Naive B cell (primary cell): Measurements from ENCODE around the gene KCNQ5. TPM values are rescaled to one million over a fixed set of nuclear protein-coding genes. Genes with fewer than 3 reads are reported as not detected.

Source experiments
- ATAC-seq, 2 donors: fragments of 150-1000 bp; cut with Tn5 transposase; 2 replicates each; pipeline ENCODE4 v1.10.0; 2021; ENCODE audit warnings: low read depth in 2 of 2, mild to moderate bottlenecking in 2 of 2, moderate library complexity in 2 of 2
- DNase-seq: peaks from one replicate; pipeline ENCODE4 v3.0.0; 2022
- H3K27ac Mint-ChIP-seq, 6 donors: one replicate each; pipeline ENCODE4 v1.8.0; 2020 to 2022; ENCODE audit warnings: mild to moderate bottlenecking in 6 of 6, mixed read lengths in 6 of 6, moderate library complexity in 5 of 6, inconsistent platforms in 2 of 6
- H3K27me3 Mint-ChIP-seq, 3 donors: one replicate each; pipeline ENCODE4 v1.8.0; 2021 to 2022; ENCODE audit warnings: mixed read lengths in 3 of 3, mild to moderate bottlenecking in 1 of 3
- H3K36me3 Mint-ChIP-seq, 2 donors: one replicate each; pipeline ENCODE4 v1.8.0; 2020 to 2022; ENCODE audit warnings: mixed read lengths in 2 of 2, inconsistent platforms in 1 of 2, mild to moderate bottlenecking in 1 of 2
- H3K4me1 Mint-ChIP-seq, 3 donors: one replicate each; pipeline ENCODE4 v1.8.0; 2020 to 2022; ENCODE audit warnings: mixed read lengths in 3 of 3, inconsistent platforms in 1 of 3, mild to moderate bottlenecking in 1 of 3, moderate library complexity in 1 of 3
- H3K4me3 Mint-ChIP-seq, 8 donors: one replicate each; pipeline ENCODE4 v1.8.0; 2020 to 2022; ENCODE audit warnings: mild to moderate bottlenecking in 8 of 8, mixed read lengths in 8 of 8, moderate library complexity in 8 of 8, inconsistent platforms in 2 of 8
- H3K9me3 Mint-ChIP-seq, 7 donors: one replicate each; pipeline ENCODE4 v1.8.0; 2020 to 2022; ENCODE audit warnings: mixed read lengths in 7 of 7, mild to moderate bottlenecking in 5 of 7, inconsistent platforms in 2 of 7, moderate library complexity in 1 of 7
- polyA plus RNA-seq, 6 donors: library from polyadenylated mRNA; unstranded; fragments of 300-500 nt; fragmentation: Illumina TruSeq; gene quantifications; one replicate each; pipeline ENCODE4 v1.2.3, GENCODE V29; 2021; ENCODE audit warnings: low read depth in 6 of 6

KCNQ5 gene
- polyA plus RNA-seq, 6 donors from 2014 or later, result 0.29 to 7.1 (median 4.9) TPM

GRCh38 chr6:72742001-72742673 lies 120.3 kb downstream of the KCNQ5 start:
- Mint-ChIP-seq H3K27me3 (no peaks in the 10 kb centered on the region), H3K4me1 (peaks cover 43 to 52% (median 47%) of the 10 kb centered on the region in 3 donors), H3K9me3 (no peaks in the 10 kb centered on the region), H3K36me3 (peaks cover 0 to 3% of the 10 kb centered on the region in 2 donors), H3K4me3 (no peak overlapping the region), H3K27ac (no peak overlapping the region)
- DNase-seq, result no peak
- ATAC-seq, result no peak

GRCh38 chr6:72746276-72746675 lies 124.4 kb downstream of the KCNQ5 start:
- H3K9me3 Mint-ChIP-seq, result no peaks in the 10 kb centered on the region
- no peak overlapping the region for H3K27ac Mint-ChIP-seq
- H3K4me1 Mint-ChIP-seq, result peaks cover 14 to 24% (median 17%) of the 10 kb centered on the region in 3 donors
- ATAC-seq (no peak), DNase-seq (no peak)
- no peaks in the 10 kb centered on the region for H3K27me3 Mint-ChIP-seq
- no peaks in the 10 kb centered on the region for H3K36me3 Mint-ChIP-seq
- H3K4me3 Mint-ChIP-seq, result peak overlapping the region in 1 of 8 donors; percentile 3

- H3K36me3 Mint-ChIP-seq, result no peaks in the 10 kb centered on the region
- ATAC-seq (peak in 1 of 2 donors; percentile 25), DNase-seq (no peak)
- no peak overlapping the region for H3K4me3 Mint-ChIP-seq
- peak overlapping the region in 2 of 6 donors; percentile 11 to 59 for H3K27ac Mint-ChIP-seq
- H3K9me3 Mint-ChIP-seq, result no peaks in the 10 kb centered on the region
- peaks cover 7 to 16% (median 8%) of the 10 kb centered on the region in 3 donors for H3K4me1 Mint-ChIP-seq
- no peaks in the 10 kb centered on the region for H3K27me3 Mint-ChIP-seq
Measured at GRCh38 chr6:72748759-72749158, 126.9 kb downstream of the KCNQ5 start.

- Mint-ChIP-seq H3K27ac (peak overlapping the region in 1 of 6 donors; percentile 23), H3K9me3 (peaks cover 0 to 3% (median 0%) of the 10 kb centered on the region in 7 donors), H3K27me3 (no peaks in the 10 kb centered on the region), H3K4me1 (peaks cover 11 to 44% (median 12%) of the 10 kb centered on the region in 3 donors), H3K4me3 (no peak overlapping the region), H3K36me3 (peaks cover 0 to 5% of the 10 kb centered on the region in 2 donors)
- ATAC-seq (no peak), DNase-seq (no peak)
Measured at GRCh38 chr6:72755752-72756151, 133.9 kb downstream of the KCNQ5 start.

GRCh38 chr6:72757048-72757447 lies 135.2 kb downstream of the KCNQ5 start:
- Mint-ChIP-seq H3K9me3 (peaks cover 0 to 3% (median 0%) of the 10 kb centered on the region in 7 donors), H3K4me3 (no peak overlapping the region), H3K36me3 (peaks cover 0 to 5% of the 10 kb centered on the region in 2 donors), H3K4me1 (peaks cover 9 to 41% (median 11%) of the 10 kb centered on the region in 3 donors), H3K27ac (no peak overlapping the region), H3K27me3 (no peaks in the 10 kb centered on the region)
- ATAC-seq (no peak), DNase-seq (no peak)

- H3K9me3 Mint-ChIP-seq, result peaks cover 0 to 3% (median 0%) of the 10 kb centered on the region in 7 donors
- no peak overlapping the region for H3K4me3 Mint-ChIP-seq
- no peaks in the 10 kb centered on the region for H3K27me3 Mint-ChIP-seq
- peaks cover 8 to 38% (median 9%) of the 10 kb centered on the region in 3 donors for H3K4me1 Mint-ChIP-seq
- no peak overlapping the region for H3K27ac Mint-ChIP-seq
- DNase-seq, result no peak
- peaks cover 0 to 5% of the 10 kb centered on the region in 2 donors for H3K36me3 Mint-ChIP-seq
- no peak for ATAC-seq
Measured at GRCh38 chr6:72757926-72758325, 136.1 kb downstream of the KCNQ5 start.

GRCh38 chr6:72758901-72759300 lies 137.0 kb downstream of the KCNQ5 start:
- H3K4me1 Mint-ChIP-seq, result peaks cover 8 to 38% (median 9%) of the 10 kb centered on the region in 3 donors
- no peaks in the 10 kb centered on the region for H3K27me3 Mint-ChIP-seq

GRCh38 chr6:72760114-72760793 lies 138.4 kb downstream of the KCNQ5 start:
- H3K27me3 Mint-ChIP-seq, result no peaks in the 10 kb centered on the region
- no peaks in the 10 kb centered on the region for H3K9me3 Mint-ChIP-seq
- no peak overlapping the region for H3K4me3 Mint-ChIP-seq
- no peak overlapping the region for H3K27ac Mint-ChIP-seq
- no peak for ATAC-seq
- peaks cover 4 to 29% (median 8%) of the 10 kb centered on the region in 3 donors for H3K4me1 Mint-ChIP-seq
- no peaks in the 10 kb centered on the region for H3K36me3 Mint-ChIP-seq
- no peak for DNase-seq

More at GRCh38 chr6:72758901-72759300, 137.0 kb downstream of the KCNQ5 start:
- Mint-ChIP-seq H3K27ac (no peak overlapping the region), H3K9me3 (peaks cover 0 to 3% (median 0%) of the 10 kb centered on the region in 7 donors), H3K36me3 (peaks cover 0 to 5% of the 10 kb centered on the region in 2 donors), H3K4me3 (no peak overlapping the region)
- ATAC-seq (no peak), DNase-seq (no peak)

GRCh38 chr6:72761761-72762160 lies 139.9 kb downstream of the KCNQ5 start:
- H3K27ac Mint-ChIP-seq, result no peak overlapping the region
- no peaks in the 10 kb centered on the region for H3K9me3 Mint-ChIP-seq
- no peaks in the 10 kb centered on the region for H3K27me3 Mint-ChIP-seq
- no peak for ATAC-seq
- H3K36me3 Mint-ChIP-seq, result no peaks in the 10 kb centered on the region
- no peak overlapping the region for H3K4me3 Mint-ChIP-seq
- H3K4me1 Mint-ChIP-seq, result peaks cover 3 to 19% (median 8%) of the 10 kb centered on the region in 3 donors
- no peak for DNase-seq

- no peaks in the 10 kb centered on the region for H3K36me3 Mint-ChIP-seq
- H3K4me3 Mint-ChIP-seq, result peak overlapping the region in 4 of 8 donors; percentile 2 to 63 (median 17)
- no peaks in the 10 kb centered on the region for H3K27me3 Mint-ChIP-seq
- peak; percentile 42 to 70 for ATAC-seq
- no peaks in the 10 kb centered on the region for H3K9me3 Mint-ChIP-seq
- DNase-seq, result no peak
- H3K4me1 Mint-ChIP-seq, result peaks cover 14 to 22% (median 17%) of the 10 kb centered on the region in 3 donors
- H3K27ac Mint-ChIP-seq, result peak overlapping the region in 4 of 6 donors; percentile 10 to 88 (median 38)
Measured at GRCh38 chr6:72769459-72770125, 147.7 kb downstream of the KCNQ5 start.

GRCh38 chr6:72770959-72771358 lies 149.1 kb downstream of the KCNQ5 start:
- Mint-ChIP-seq H3K36me3 (no peaks in the 10 kb centered on the region), H3K9me3 (no peaks in the 10 kb centered on the region), H3K27me3 (no peaks in the 10 kb centered on the region), H3K4me1 (peaks cover 14 to 22% (median 17%) of the 10 kb centered on the region in 3 donors), H3K4me3 (no peak overlapping the region), H3K27ac (peak overlapping the region in 3 of 6 donors; percentile 39 to 89 (median 86))
- ATAC-seq, result no peak
- DNase-seq, result no peak

GRCh38 chr6:72776456-72776855 lies 154.6 kb downstream of the KCNQ5 start:
- H3K27ac Mint-ChIP-seq, result peak overlapping the region in 1 of 6 donors; percentile 56
- H3K4me1 Mint-ChIP-seq, result peaks cover 3 to 10% (median 9%) of the 10 kb centered on the region in 3 donors
- no peaks in the 10 kb centered on the region for H3K9me3 Mint-ChIP-seq
- H3K36me3 Mint-ChIP-seq, result peaks cover 0 to 7% of the 10 kb centered on the region in 2 donors
- H3K27me3 Mint-ChIP-seq, result no peaks in the 10 kb centered on the region
- H3K4me3 Mint-ChIP-seq, result peak overlapping the region in 1 of 8 donors; percentile 36
- no peak for ATAC-seq
- DNase-seq, result no peak

- Mint-ChIP-seq H3K4me1 (peaks cover 0 to 26% (median 6%) of the 10 kb centered on the region in 3 donors), H3K36me3 (peaks cover 0 to 4% of the 10 kb centered on the region in 2 donors)
Measured at GRCh38 chr6:72781624-72782023, 159.8 kb downstream of the KCNQ5 start.

More at GRCh38 chr6:72781624-72782023, 159.8 kb downstream of the KCNQ5 start:
- no peak for DNase-seq
- Mint-ChIP-seq H3K27ac (no peak overlapping the region), H3K9me3 (no peaks in the 10 kb centered on the region), H3K4me3 (no peak overlapping the region), H3K27me3 (no peaks in the 10 kb centered on the region)
- no peak for ATAC-seq
